NCI-H748 (cell line): ENCODE measurements around the gene PLXNA3.

Source experiments
- DNase-seq: peaks from one replicate; lab custom pipeline; 2025; ENCODE audit not compliant: unreplicated experiment; lab: John Stamatoyannopoulos, UW

Gene PLXNA3

GRCh38 chrX:154458116-154458953 is at the start of gene PLXNA3:
PLXNA3 (plus strand) TSS chrX:154458281; CDS start chrX:154460184, 1,903 bp downstream.
- DNase-seq = peak; percentile 65

DNA sequence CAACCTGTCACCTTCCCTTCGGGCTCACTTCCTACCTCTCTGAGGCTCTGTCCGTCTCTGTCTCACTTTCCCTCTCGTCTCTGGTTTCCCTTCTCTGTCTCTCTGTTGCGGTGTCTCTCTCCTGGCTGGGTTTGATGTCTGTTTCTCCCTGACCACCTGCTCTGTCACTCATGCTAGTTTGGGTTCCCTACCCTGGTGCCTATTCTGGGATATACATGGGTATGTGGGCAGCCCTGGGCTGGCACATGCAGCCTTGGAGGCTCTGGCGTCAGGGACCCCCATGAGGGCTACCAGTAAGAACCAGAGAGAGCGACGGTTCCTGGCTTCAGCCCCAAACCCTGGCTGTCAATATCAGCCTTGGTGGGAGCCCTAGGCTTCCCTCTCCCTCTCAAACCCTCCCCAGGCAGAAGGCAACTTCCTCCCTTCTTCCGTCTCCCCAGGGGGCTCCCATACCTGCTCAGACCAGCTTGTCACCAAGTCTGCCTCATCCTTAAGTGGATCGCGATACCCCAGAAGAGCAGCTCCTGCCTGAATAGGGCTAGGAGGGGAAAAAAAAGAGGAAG is 49.3 kb upstream of the PLXNA3 start:
- no peak for DNase-seq

- no peak for DNase-seq
These were observed 48.7 kb upstream of the PLXNA3 start, which contains the start of gene DNASE1L1 for GRCh38 chrX:154409222-154409871. DNASE1L1 (minus strand) TSS chrX:154409254; CDS start chrX:154405568, 3,686 bp downstream.

GRCh38 chrX:154411981-154412340 is 46.1 kb upstream of the PLXNA3 start:
- peak; percentile 84 for DNase-seq

DNA sequence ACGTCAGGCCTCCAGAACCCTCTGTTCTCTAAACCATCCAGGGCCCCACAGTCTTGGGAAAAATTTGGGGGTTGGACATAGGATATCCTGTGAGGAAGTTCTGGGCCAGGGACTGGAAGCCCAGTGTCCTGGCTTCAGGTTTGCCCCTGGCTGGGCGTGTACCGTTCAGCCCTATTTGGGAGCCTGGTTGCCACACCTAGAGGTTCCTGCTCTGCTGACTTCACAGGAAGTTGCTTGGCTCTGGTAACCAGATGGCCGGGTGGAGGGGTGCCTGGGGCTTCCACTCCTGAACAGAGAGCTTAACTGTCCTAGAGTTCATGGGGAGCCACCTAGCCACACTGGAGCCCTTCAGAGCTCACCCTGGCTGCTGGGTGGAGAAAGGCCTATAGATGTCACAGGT is 45.6 kb upstream of the PLXNA3 start:
- DNase-seq = no peak

- DNase-seq = no peak
These were observed 44.9 kb upstream of the PLXNA3 start for GRCh38 chrX:154413142-154413541.

- DNase-seq = peak; percentile 10
These were observed 40.9 kb upstream of the PLXNA3 start for GRCh38 chrX:154417157-154417556.

DNA sequence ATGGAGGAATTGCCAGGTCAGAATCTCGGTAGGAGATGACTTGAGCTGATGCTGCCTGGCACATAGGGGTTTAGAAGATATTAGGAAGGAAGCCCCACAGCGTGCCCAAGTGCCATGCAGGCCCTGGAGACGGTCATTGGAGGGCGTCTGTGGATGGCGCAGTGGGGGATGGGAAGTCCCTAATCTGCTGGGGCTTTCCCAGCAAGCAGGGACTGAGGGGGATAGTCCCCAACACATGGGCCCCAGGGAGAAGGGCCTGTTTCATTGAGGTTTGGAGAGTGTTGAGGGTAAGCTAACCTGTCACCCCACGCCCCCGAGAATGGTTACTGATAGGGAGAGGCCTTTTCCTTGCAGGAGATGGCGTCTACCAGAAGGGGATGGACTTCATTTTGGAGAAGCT is 38.9 kb upstream of the PLXNA3 start:
- no peak for DNase-seq

DNA sequence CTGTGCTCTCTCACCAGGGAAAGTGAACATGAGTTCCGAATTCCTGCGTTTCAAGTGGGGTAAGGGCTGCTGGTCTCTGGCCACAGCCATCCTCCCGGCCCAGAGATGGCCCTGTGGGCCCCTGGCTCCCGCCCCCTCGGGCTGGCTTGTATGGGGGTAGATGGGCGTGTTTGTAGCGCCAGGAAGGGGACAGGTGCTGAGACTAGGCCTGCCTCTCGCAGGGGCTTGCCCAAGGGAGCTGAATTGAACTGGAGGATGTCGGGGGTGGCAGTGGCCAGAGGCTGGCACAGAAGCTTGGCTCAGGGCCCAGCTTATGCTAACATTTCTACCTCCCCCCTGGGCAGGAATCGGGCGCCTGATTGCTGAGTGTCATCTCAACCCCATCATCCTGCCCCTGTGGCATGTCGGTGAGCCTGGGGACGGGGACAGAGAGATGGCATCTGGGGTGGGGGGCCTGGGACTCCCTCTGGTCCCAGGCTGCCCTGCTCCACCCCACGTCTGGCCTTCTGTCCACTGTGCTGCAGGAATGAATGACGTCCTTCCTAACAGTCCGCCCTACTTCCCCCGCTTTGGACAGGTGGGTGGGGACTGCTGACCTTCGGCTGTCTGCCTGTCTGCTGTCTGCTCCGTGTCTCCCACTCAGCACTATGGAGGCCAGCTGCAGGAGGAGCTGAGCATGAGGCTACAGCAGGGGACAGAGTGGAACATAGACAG is 38.2 kb upstream of the PLXNA3 start:
- DNase-seq = no peak

GRCh38 chrX:154420402-154420756 is 37.7 kb upstream of the PLXNA3 start:
- no peak for DNase-seq

GRCh38 chrX:154426916-154427770 is 30.9 kb upstream of the PLXNA3 start:
- DNase-seq = no peak

GRCh38 chrX:154428176-154429171 is 29.6 kb upstream of the PLXNA3 start, which contains the start of gene ATP6AP1:
ATP6AP1 (plus strand) TSS chrX:154428677; CDS start chrX:154428693, 16 bp downstream.
- DNase-seq = peak; percentile 95

- no peak for DNase-seq
These were observed 28.4 kb upstream of the PLXNA3 start for GRCh38 chrX:154429711-154430110.

- no peak for DNase-seq
These were observed 27.6 kb upstream of the PLXNA3 start for GRCh38 chrX:154430479-154430878.

DNA sequence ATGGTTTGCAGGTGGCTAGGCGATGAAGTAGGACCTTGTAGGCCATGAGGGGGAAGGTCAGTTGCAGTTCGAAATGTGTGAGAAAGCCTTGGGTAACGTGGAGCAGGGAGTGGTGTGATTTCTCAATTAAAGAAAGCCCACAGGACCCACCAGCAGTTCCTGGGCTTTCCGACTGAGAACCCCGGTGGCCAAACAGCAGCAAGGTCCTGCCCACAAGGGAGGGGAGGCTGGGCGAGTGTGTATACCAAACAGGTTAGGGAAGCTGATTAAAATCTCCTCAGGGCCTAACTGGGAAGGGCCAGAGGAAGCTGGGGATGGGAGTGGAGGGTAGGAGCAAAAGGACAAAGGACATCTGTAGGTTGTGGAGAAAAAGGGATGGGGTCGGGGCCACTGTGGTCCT is 27.2 kb upstream of the PLXNA3 start:
- DNase-seq = no peak

DNA sequence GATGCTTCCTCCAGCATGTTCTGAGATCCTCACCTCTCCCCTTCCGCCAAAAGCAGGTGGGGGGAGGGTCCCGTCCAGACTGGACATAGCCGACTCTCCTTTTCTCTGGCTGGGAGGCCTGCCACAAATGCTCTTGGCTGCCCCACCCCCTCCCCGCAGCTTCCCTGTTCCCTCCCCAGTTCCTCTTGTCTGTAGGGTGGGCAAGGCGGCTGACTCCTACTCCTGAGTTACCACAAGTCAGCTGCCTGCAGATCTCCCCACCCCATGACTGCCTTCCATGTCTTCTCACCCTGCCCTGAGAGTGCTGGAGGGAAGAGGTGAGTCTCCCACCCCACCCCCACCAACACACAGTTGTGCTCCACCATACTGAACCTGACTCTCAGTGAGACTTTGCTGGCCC is 26.7 kb upstream of the PLXNA3 start:
- DNase-seq = no peak

DNA sequence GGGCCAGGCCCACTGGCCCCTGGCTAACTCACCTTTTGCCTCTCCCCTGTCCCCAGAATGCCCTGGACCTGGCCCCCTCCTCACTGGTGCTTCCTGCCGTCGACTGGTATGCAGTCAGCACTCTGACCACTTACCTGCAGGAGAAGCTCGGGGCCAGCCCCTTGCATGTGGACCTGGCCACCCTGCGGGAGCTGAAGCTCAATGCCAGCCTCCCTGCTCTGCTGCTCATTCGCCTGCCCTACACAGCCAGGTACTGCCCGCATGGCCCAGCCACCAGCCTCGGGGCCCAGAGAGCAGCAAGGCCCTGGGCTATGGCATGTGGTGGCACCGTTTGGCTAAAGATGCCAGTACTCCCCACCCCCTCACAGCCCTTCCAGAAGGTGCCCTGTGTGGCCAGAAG is 25.9 kb upstream of the PLXNA3 start:
- no peak for DNase-seq

DNA sequence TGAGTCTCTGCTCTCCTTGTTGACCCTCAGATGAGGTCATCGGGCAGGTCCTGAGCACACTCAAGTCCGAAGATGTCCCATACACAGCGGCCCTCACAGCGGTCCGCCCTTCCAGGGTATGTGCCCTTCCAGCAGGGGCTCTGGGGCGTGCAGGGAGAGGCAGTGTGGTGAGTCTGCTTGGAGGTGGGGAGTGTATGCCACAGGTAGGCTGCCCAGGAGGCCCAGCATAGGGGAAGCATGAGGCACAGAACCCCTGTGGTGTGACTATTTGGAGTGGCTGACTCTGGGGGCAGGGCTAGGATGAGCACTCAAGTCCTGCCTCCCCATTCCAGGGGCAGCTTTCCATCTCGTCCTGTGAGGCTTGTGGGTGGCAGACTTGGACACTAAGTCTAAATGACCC is 24.5 kb upstream of the PLXNA3 start:
- DNase-seq = no peak
